Stimulated activated CD4-positive, alpha-beta T cell treated with anti-CD3 and anti-CD28 coated beads, Interleukin-1b, Interleukin-23, amount 100 ng/mL, for 48 hours (primary cell): Measurements from ENCODE around the gene NCMAP.
"Not testable (repeated sequence)": the region's sequence is repeated elsewhere in the genome, so short reads cannot be mapped to it uniquely, and the experiment has no call there.

Experiments used
- DNase-seq: peaks from one replicate; pipeline ENCODE4 v3.0.0-alpha.2; 2020

Gene NCMAP, protein sequence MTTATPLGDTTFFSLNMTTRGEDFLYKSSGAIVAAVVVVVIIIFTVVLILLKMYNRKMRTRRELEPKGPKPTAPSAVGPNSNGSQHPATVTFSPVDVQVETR

DNA sequence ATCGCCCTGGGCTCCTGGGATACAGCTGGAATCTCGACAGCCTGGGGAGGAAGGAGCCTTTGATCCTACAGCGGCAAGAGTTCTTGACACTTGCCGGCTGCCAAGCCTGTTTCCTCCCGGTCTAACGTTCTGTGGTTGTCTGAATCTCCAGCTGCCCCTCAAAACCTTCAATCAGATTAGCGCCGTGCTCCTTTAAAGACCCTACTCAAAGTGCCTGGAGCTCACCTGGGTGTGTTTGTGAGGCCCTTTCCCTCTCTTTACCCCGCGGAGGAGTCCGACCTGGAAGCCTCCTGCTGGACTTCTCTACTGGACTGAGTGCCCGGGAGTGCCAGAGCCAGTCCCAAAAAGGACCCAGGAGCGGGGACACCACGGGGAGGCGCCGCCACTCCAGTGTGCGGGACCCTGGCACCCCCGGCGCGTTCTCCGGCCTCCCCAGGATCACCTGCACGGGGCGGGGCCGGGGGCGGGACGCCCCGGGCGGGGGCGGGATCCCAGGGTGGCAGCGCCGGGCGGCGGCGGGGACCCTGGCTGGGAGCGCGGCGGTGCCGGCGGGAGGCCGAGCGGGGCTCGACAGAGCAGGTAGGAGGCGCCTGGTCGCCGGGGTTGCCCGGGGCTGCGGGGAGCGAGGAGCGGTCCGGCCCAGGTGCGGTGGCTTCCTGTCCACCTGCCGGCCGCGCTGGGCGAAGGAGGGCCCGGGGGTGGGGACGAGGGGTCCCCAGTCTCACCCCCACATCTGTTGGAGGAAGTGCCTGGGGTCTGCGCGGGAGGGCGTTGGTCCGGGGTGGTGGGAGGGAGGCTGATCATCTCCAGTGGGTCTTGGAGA lies at the start of gene NCMAP:
Gene NCMAP, plus strand, starts transcription at position 497 of the 823 bp plus-strand sequence. CDS start 39,344 bp downstream, outside the sequence.
- DNase-seq: peak; percentile 14

DNA sequence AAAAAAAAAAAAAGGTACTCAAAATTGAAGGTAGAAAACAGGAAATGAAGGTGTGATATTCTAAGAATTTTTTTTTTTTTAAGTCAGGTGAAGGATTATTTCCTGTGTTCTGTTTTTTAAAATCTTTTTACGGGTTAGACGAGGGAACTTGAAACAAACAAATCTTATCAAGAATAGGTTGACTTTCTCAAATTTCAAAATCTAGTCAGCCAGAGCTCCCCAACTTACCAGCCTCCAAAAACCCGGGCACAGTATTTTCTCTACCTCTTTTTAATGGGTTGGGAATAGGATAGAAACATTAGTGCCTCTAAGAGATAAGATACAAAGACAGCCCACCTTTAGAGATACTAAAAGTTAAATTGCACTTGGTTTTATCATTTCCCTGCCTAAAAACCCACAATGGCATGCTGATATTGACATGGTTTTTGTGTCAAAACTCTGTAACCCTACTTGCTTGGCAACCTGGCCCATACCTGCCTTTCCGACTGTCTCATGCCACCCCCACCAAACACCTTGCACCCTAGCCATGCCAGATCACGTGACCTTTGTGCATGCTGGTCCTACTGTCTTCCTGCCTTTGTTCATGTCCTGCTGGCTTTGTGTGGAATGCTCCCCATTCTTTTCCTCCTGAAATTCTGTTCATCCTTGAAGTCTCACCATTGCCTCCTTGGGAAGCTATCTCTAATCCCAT lies 49.1 kb upstream of the NCMAP start:
- DNase-seq: no peak

DNA sequence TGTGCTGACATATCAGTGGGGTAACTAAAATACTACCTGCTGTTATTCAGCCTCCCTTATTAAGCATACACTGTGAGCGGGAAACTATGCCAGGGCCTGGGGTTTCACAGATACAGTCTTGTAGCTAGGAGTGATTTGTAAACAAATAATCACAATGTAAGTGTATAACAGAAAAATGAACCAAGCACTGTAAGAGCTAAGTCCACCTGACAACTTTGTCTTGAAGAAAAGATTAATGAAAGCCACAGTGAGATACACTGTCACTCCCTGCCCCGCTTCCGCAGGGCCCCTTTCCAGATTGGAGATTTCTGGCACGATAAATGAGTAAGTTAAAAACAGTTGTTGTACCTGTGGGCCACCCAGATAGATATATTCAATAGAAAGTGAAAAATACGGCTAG lies 48.5 kb upstream of the NCMAP start:
- no peak for DNase-seq

DNA sequence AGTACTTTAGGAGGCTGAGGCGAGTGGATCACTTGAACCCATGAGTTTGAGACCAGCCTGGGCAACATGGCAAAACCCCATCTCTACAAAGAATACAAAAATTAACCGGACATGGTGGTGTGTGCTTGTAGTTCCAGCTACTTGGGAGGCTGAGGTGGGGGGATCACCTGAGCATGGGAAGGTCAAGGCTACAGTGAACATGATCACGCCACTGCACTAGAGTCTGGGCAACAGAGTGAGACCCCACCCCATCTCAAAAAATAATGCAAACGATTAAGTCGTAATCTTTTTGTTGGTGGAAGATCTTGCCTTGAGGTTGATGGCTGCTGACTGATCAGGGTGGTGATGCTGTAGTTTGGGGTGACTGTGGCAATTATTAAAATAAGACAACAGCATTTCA lies 47.0 kb upstream of the NCMAP start:
- no peak for DNase-seq

DNA sequence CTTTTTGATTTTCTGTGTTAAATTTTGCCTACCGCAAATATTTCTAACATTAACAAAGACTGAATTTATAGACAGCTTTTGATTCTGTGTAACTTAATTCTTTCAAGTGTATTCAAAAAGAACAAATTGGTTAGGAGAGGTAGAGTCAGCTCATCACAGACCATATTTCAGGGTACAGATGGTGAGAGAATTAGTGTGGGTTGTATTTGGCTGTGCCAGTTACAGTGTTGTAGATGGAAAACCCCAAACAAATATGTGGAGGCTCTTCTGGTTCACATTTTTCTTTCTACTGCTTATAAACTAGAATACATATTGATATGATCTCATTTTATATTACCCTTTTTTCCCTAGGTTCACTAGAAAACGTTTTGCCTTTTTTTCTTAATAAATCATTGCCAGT lies 42.2 kb upstream of the NCMAP start:
- no peak for DNase-seq

DNA sequence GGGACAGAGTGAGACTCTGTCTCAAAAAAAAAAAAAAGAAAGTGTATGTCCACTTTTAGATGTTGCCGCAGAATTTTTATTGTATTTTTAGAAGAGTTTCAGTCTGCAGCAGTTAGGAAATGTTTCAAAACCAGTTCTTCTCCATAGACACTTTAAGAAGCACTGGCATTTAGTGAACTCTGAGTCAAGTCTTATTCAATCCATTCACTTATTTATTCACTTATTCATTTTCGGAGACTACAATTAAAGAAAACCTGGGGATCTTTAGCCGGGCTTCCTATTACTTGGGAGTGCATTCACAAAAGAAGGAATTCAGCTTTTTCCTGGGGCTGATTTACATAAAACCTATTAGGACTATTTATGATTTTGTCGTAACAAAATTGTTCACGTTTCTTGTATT lies 40.9 kb upstream of the NCMAP start:
- DNase-seq: no peak

DNA sequence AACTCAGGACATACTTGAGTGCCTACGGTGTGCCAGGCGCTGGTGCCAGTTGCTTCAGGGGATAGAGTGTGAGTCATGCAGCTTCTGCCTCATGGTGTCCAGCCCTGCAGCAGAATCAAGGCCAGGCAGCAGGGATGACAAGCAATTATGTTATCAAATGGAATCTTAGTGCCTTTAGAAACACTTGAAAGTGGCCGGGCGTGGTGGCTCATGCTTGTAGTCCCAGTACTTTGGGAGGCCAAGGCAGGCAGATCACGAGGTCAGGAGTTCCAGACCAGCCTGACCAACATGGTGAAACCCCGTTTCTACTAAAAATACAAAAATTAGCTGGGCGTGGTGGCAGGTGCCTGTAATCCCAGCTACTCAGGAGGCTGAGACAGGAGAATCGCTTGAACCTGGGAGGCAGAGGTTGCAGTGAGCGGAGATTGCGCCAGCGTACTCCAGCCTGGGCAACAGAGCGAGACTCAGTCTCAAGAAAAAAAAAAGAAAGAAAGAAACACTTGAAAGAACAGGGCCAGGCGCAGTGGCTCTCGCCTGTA lies 40.1 kb upstream of the NCMAP start:
- not testable (repeated sequence) for DNase-seq

DNA sequence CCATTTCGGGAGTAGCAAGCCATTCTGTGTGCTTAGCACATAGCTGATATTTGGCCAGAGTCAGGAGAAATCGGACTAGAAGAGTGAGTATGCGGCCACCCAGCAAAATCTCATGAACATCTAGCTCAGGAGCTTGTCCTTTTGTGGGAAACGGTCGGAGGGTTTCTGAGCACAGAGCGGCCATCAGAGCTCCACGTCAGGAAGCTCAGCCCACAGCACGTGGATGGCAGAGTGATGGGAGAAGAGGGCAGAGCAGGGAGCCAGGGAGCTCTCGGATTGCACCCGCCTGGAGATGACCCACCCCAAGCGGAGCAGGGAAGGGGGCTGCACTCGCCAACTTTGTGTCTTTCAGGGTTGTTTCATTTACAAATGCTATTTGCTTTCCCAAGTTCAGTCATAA lies 39.4 kb upstream of the NCMAP start:
- no peak for DNase-seq

DNA sequence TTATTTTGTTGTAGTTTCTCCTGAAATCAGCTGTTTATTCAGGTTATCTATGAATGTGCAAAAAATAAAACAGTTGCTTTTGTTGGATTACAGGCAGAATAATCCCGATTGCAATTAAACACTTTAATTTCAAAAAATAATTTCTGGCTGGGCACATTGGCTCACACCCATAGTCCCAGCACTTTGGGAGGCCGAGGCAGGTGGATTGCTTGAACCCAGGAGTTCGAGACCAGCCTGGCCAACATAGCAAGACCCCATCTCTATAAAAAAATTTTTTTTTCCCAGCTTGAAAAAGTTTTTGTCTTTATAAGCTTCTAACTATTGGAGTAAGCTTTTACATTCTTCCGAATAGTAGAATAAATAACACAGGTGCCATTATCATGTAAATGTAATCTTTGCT lies 38.0 kb upstream of the NCMAP start:
- no peak for DNase-seq

DNA sequence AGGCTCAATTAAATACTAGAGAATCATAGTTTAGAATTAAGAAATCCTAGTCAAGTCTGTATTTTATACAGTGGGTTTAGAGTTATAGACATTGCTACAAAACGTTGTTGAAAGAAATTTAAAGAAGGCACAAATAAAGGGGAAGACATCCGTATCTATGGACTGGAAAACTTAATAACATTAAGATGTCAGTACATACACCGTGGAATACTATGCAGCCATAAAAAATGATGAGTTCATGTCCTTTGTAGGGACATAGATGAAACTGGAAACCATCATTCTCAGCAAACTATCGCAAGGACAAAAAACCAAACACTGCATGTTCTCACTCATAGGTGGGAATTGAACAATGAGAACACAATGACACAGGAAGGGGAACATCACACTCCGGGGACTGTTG lies 35.6 kb upstream of the NCMAP start:
- DNase-seq: not testable (repeated sequence)

DNA sequence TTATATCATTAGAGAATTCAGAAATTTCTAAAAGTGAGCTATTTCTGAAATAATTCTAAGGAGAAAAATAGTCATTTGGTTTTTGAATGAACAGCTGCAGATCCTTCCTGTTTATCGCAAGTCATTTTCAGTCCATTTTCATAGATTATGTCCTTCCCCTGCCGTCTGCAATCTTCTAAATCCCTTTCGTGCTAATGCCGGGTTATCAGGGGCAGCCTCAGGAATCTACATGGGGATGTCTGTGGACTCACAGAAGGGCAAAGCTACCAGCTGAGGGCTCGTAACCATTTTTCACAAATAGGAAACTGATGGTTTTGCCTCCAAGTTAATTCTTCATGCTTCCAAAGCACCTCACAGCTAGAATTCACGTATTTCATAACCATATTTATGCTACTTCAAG lies 30.3 kb upstream of the NCMAP start:
- no peak for DNase-seq

DNA sequence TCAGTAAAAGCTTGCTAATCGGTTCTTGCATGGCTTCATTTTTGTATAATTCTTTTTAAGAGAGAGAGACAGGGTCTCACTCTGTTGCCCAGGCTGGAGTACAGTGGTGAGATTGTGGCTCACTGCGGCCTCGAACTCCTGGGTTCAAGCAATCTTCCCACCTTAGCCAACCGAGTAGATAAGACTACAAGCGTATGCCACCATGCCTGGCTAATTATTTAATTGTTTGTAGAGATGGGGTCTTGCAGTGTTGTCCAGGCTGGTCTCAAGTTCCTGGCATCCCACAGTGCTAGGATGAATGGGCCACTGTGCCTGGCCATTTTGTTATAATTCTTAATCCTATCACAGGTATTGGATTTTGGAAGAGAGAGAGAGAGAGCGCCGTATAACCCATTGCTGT lies 29.8 kb upstream of the NCMAP start:
- DNase-seq: no peak

DNA sequence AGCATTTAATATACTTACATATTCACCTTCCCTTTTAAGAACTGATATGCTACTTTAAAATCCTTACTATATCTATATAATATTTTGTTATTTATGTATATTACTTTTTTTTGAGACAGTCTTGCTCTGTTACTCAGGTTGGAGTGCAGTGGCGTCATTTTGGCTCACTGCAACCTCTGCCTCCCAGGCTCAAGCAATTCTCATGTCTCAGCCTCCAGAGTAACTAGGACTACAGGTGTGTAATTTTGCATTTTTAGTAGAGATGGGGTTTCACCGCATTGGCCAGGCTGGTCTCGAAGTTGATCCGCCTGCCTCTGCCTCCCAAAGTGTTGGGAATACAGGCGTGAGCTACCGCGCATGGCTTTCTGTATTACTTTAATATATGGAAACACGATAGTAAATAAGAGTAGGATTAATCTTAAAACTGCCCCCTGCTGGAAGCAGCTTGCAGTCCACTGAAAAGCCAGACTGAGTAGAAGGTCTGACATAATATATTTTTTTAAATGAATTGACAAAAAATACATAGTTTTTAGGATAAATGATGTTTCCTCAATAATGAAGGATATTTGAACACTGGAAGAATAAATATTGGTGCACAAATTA lies 28.8 kb upstream of the NCMAP start:
- no peak for DNase-seq

DNA sequence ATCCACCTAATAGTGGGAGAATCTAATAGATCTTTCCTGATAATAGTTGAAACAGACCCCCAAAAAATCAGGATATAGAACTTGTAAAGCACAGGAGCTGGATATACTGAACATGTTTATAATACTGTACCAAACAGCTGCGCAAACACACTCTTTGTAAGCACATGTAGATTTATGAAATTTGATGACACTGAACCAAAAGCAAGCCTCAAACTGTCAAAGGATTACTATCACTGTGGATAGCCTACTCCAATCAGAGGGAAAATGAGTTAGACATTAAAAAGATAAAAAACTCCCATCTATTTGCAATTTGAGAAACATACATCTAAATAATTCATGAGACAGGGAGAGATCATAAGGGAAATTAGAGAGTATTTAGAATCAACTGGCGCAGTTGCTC lies 27.1 kb upstream of the NCMAP start:
- no peak for DNase-seq

DNA sequence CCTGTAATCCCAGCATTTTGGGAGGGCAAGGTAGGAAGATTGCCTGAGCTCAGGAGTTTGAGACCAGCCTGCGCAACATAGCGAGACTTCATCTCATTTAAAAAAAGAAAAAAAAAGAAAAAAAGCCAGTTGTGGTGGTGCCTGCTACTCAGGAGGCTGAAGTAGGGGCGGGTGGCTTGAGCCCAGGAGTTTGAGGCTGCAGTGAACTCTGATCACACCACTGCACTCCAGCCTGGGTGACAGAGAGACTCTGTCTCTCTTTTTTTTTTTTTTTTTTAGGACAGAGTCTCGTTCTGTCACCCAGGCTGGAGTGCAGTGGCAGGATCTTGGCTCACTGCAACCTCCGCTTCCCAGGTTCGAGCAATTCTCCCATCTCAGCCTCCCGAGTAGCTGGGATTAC lies 26.6 kb upstream of the NCMAP start:
- DNase-seq: not testable (repeated sequence)

DNA sequence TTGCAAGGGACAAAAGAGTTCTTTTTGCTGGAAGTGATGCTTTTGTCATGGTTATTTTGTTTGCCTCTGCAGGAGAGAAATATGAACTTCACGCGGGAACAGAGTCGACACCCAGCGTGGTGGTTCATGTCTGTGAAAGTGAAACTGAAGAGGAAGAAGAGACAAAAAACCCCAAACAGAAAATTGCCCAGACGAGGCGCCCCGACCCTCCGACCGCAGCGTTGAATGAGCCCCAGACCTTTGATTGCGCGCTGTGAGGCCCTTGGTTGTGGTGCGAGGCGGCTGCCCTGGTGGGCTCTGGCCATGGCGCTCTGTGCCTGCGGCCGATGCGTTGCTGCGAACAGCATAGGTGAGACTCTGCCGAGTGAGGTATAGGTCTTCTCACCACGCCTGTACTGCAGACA lies 20.9 kb upstream of the NCMAP start:
- DNase-seq: peak; percentile 74

DNA sequence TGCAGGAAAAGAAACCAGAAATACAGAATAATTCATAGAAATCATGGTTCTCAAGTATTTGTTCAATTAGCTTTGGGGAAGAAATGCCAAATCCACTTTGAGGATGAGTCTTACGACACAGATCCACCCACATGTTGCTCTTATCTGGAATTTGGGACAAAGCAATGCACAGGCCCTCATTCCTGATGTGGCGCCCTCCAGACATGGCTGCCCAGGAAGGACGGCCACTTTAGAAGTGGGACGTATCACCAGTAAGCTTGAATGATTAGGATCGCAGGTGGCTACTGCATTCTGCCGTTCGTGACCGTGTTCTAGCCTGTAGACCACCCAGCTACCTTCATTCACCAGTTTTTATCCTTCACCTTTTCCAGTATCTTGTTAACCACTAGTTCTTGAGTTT lies 20.1 kb upstream of the NCMAP start:
- DNase-seq: no peak

DNA sequence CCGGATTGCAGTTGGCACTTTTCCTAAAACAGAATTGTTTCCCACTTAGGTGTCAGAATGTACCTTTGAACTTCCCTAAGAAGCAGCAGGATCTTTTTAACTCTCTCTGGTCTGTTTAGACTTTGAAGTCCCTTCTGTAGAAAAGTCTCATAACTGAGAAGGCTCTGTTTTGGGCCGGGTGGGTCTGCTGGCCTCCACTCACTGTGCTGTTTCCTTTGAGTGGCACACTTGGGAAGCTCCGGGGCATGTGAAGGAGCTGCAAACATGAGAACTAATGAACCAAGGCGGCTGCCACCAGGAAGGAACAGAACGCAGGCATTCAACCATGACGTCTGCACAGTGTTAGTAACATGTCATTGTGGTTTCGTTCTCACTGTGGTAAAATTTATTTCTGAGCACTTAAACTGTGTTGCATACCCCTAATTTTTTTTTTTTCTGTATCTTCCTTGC lies 19.5 kb upstream of the NCMAP start:
- DNase-seq: peak; percentile 75

DNA sequence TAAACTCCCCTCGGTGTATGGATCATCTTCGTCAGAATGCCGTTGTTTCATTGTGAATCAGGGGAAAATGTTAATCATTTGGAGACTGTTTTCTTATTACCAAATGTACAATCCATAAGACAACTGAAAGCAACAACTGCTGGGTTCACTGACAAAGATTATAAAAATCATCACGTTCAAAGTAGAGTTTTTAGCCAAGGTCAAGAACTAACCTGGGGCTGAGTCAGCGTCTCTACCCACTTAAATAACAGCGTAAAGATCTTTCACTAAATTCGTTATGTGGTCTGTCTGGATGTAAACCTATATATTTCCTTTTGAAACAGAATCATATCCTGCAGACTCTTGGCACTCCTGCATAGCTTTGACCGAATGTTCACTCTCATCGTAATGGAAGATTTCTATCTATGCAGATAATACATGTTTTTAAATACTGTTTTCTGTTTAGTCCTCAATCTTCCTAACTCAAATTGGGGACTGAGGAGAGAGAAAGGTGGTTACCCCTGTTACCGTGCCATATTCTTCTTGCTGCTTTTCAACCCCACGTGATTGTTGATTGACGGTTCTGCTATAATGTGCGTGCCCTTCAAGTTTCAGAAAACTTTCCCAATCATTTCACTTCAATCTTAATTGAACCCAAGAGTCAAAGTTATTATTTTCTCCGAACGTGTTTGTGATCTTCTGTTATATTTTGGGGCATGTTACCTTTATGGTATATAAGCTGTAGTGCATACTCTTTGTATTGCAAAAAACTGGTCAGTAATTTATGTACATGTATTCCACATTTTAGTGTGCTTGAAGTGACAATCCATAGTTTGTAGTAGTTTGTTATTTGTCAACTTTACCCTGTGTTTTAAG lies 15.6 kb upstream of the NCMAP start:
- peak; percentile 51 for DNase-seq

DNA sequence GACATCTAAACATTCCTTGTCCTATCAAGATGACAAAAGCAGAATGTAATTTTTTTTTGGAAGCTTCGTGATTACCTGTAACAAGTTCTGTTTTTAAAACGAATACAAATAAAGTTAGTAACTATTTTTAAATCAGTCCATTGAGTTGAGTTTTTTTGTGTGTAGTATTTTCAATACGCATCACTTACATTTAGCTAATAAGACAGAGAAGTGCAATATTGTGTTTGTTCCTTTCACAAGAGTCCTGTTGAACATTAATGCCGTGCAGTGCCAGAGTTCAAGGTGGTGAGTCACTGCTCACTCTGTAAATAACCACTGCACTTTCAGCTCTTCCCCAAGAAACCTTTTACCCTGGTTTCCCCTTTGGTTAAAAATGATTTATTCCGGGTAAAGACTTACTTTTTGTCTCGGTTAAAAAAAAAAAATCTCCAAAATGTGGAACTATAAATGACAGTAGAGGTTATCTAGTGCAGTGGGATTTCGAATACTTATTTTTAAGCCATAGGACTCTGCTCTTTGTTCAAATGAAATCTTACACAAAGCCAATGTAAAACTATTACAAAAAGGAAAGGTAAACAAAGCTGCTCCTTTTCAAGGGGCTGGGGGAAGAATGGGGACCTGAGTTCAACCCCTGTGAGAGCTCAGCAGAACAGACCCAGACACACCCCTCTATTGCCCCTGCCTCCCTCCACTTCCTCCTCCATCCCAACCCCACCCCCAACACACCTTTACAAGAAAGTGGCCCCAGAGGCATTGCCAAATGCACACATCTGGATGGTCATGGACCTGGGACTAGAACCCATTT lies 14.8 kb upstream of the NCMAP start:
- peak; percentile 39 for DNase-seq

DNA sequence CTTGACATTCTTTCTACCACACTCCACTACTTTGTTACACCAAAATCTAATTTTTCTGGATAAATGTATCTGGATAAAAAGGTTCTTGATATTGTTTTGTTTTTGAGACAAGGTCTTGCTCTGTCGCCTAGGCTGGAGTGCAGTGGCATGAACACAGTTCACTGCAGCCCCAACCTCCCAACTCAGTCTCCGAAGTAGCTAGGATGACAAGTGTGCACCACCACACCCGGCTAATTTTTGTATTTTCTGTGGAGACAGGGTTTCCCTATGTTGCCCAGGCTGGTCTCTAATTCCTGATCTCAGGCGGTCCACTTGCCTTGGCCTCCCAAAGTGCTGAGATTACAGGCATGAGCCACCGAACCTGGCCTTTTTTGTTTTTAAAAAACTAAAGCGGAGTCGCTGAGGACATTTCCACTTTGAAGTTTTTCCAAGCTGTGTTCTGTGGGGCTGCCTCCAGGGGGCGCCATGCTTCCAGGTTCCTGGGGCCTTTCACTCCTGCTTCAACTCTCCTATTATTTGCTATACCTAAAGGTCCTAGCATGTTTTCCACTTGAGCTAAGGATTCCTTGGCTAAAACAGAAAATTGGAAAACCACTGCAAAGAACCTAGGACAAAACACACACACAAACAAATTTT lies 14.1 kb upstream of the NCMAP start:
- peak; percentile 32 for DNase-seq
